CD1c-positive myeloid dendritic cell (primary cell): Measurements from ENCODE around the gene ARPC5.

Experiments used
- DNase-seq: peaks from one replicate; pipeline ENCODE4 v3.0.0-alpha.2; 2016; ENCODE audit errors: extremely low spot score

ARPC5 gene

DNA sequence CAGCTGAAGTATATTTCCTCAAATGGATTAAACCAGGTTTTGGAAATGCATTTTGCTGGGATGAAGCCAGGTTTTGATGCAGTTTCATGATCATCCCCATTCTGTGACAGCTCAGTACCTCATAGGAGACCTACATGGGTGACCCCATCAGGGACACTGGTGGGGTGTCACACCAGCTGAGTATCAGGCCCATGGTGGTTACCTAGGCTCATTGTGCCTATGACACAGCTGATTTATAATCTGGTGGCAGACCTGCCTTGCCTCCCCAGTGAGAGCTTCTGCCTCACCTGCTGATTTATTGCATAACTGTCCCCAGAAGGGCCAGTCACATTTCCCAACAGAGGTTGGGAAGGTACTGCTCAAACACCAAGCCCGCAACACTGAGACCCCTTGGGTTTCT is 49.1 kb downstream of the ARPC5 start:
- DNase-seq: no peak

DNA sequence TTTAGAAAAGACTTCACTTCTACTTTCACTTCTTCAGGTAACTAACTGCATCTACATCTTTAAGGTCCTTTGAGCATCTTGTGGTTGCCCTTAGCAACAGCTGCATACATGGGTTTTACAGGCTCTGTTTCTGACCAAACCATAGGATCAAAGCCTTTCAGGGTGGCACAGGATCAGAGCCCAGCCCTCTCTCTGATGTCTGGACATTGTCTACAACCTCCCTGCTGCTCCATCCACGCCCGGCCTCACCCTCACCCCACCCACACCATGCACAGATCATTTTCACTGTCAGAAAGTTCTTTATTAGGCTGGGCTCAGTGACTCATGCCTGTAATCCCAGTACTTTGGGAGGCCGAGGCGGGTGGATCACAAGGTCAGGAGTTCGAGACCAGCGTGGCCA is 50.5 kb downstream of the ARPC5 start:
- peak; percentile 51 for DNase-seq

DNA sequence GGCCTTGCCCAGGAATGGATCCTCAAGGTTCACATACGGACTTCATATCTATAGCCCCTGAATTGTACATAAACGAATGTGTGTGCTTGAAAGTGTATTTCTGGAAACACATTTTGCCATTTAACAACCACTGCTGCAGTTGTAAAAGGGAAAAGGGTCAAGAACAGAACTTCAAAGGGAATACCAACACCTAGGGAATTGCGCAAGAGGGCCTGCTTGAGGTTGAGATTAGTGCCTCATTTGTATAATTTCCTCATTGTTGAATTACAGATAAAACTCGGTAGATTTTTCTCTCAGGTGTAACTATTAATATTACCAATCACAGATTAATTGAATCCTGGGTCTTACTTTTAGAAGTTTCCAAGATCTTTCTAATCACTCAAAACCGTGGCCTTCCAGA is 51.4 kb downstream of the ARPC5 start:
- no peak for DNase-seq

DNA sequence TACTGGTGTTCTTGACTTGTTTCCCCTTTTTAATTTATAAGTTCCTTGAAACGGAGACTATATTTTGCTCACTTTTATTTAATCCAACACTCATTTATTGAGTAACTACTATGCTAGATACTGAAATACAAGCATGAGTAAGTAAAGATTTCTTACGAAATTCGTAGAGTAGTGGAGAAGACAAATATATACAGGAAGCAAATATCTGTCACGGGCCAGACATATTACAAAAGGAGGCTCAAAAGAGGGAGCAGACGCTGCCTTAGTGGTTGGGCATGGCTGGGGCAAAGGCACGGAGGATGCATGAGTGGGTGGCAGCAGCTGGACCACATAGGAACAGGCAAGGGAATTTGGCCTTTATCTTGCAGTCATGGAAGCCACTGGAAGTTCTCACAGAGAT is 52.1 kb downstream of the ARPC5 start:
- peak; percentile 89 for DNase-seq

DNA sequence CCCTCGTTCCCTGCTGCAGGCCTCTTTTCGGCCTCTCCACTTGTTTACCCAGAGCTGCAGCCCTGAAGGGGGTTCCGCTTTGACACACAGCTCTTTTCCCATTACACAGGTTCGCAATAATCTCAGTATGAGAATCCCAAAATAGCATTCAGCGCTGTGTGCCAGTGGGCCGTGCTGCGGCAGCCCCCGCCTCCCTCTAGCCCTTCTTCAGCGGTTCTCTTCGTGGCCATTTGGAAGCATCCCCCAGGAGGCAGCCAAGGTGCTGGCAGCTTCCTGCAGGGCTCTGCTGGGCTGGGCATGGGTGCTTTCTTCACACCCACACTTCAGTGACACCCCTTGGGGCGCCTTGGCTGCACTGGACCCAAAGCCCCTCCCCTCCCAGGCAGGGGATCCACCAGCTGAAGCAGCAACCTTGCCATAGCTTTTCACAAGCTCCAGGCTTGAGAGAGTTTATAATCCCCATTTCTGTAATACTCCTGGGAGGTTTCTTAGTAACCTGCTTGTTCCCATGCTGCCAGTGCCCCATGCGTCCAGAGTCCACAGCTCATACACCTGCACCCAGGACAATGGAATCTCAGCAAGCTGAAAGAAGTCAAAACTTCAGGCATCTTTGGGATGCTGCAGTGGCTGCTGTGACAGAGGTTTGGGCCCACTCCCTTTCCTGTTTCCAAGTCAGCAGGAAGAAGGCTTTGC is 53.4 kb downstream of the ARPC5 start:
- DNase-seq: no peak

DNA sequence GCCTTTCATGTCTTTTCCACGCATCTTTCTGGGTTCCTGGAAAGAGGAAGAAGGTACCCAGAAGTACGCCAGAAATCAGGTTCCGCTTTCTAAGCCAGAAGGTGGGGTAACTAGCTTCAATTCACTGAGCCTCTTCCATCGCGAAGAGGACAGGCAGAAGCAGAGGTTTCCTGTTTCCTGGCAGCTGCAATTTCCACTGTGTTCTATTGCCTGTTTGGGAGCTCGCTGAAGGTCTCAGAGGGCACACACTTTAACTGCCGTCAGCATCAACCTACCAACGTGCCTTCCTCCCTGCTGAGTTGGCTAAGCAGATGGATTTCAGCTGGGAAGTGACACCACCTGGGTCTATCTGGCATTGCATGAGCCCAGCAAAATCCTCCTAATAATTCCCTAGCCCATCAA is 55.3 kb downstream of the ARPC5 start:
- DNase-seq: peak; percentile 92

DNA sequence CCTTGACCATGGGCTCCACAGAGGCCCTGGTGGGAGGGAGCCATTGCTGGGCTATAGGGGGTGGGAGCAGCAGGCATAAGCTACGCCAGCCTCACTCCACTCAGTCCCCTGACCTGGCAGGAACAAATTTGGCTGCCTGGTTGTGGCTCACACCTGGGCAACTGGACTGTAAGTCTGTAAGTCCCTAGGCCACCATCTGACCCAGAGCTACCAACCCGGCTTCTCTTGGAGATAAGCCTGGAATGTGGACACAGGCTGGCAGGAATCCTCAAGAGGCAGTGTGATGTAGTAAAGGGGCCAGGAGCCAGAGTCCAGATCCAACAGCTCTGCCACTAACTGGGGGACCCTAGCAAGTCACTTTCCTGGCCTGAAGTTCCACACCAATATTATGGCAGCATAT is 56.7 kb downstream of the ARPC5 start:
- DNase-seq: no peak

DNA sequence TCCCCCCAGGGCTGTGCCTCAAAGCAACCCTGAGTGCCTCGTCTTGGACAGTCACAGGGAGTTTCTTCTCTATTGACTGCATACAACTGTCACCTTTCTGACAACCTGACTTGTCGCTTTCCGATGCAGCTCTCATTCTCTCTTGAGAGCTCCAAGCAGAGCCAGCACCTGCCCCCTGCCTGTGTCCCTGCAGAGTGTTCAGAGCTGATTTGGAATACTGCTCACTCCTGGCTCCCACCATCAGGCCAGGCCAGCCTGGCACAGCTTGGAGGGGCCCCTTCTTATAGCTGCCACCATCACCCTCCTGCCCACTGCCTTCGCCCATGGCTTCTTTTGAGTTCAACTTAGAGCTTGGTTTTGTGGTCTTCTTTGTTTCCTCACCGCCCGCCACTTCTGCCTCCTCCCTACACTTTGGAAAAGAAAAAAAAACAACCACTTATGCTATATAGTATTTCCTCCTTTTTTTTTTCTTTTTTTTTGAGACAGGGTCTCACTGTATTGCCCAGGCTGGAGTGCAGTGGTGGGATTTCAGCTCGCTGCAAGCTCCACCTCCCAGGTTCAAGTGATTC is 57.6 kb downstream of the ARPC5 start:
- peak; percentile 27 for DNase-seq

DNA sequence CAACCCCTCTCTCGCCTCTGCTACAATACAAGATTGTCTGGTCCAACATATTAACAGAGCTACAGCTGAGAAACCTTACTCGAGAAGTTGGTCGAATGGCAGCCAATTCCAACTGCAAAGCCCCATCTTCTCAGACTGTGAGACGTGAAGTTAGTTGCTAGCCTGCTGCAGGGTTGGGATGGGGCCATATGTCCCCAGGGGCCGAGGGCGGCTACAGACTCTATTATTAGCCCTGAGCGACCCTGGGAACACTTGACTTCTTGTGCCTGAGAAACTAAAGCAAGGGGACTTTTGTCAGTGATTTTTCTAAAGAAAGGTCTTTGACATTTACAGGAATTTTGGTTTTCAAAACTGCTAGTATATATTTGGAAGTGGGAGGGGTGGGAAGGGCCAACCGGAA is 59.0 kb downstream of the ARPC5 start:
- no peak for DNase-seq

DNA sequence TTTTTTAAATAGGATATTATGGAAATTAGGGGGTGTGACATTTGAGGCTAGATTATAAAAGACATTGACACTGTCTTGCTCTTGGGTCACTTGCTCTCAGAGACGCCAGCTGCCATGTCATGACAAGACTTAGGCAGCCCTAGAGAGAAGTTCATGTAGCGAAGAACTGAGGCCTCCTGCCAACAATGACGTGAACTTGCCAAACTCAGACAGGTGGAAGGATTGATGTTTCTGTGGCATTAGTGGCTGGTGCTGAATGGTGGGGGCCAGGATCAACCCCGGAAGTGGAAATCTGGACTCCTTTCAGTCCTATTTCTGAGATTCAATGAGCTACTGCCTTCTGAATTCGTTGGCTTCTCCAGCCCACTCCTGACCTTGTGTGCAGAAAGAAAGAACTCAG is 60.0 kb downstream of the ARPC5 start:
- no peak for DNase-seq

DNA sequence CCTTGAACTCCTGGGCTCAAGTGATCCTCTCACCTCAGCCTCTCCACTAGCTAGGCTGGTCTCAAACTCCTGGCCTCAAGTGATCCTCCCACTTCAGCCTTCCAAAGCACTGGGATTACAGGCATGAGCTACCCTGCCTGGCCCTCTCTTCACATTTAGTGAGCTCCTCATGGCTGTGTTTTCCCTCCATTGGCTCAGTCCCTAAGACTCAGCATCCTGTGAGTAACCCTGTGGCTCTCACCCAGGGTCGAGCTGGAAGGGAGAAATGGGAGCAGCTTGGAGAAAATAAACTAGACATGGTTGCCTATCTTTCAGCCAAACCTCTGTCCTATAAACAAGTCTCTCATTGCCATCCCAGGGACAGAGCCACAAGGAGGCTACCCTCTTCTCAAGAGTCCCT is 62.9 kb downstream of the ARPC5 start:
- no peak for DNase-seq

DNA sequence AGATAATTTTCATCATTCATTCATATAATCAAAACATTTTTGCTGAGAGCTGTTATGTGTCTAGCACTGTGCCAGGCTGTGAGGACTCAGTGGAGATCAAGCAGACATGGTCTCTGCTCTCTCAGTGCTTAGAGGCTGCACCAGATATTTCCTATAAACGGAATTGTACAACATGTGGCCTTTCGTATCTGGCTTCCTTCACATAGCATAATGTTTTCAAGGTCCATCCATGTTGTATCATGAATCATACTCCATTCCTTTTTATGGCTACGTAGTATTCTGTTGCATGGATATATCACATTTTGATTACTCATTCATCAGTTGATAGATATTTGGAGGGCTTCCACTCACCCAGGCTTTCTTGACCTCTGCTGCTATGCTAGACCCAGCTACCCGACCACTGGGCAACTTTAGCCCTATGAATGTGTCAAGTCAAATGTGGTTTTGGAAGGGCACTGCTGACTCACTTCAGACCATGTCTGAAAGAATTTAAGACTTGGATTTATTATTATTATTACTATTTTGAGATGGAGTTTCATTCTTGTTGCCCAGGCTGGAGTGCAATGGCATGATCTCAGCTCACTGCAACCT is 63.8 kb downstream of the ARPC5 start:
- DNase-seq: no peak
